Right kidney (tissue), 1 donor: Measurements from ENCODE around the gene GGN.
A peak's percentile ranks its signal among the peaks of the same experiment; 100 is the strongest.
"Not testable (repeated sequence)": the region's sequence is repeated elsewhere in the genome, so short reads cannot be mapped to it uniquely, and the experiment has no call there.

Experiments
- DNase-seq: peaks from one replicate; pipeline ENCODE4 v3.0.0-alpha.2; 2016

GGN gene

GRCh38 chr19:38386971-38387549 lies 774 bp downstream of the GGN start:
- peak; percentile 56 for DNase-seq

- peak; percentile 57 for DNase-seq
Measured at GRCh38 chr19:38386300-38386970, 1.4 kb downstream of the GGN start.

- DNase-seq: no peak
Measured at GRCh38 chr19:38385804-38386257, 2.0 kb downstream of the GGN start.

GRCh38 chr19:38385057-38385803 lies 2.6 kb downstream of the GGN start:
- DNase-seq: peak; percentile 26

GRCh38 chr19:38384209-38385027 lies 3.4 kb downstream of the GGN start:
- DNase-seq: no peak

GRCh38 chr19:38383743-38384142 lies 4.1 kb downstream of the GGN start:
- DNase-seq: no peak

- no peak for DNase-seq
Measured at GRCh38 chr19:38383184-38383583, 4.7 kb downstream of the GGN start.

- DNase-seq: no peak
Measured at GRCh38 chr19:38381138-38381537, 6.7 kb downstream of the GGN start.

GRCh38 chr19:38378866-38379265 lies 9.0 kb downstream of the GGN start:
- no peak for DNase-seq

GRCh38 chr19:38377052-38377451 lies 10.8 kb downstream of the GGN start:
- no peak for DNase-seq

- no peak for DNase-seq
Measured at GRCh38 chr19:38376576-38376975, 11.3 kb downstream of the GGN start.

GRCh38 chr19:38375748-38376147 lies 12.1 kb downstream of the GGN start:
- DNase-seq: no peak

- no peak for DNase-seq
Measured at GRCh38 chr19:38375098-38375493, 12.7 kb downstream of the GGN start.

- peak; percentile 97 for DNase-seq
Measured at GRCh38 chr19:38374332-38375097, 13.3 kb downstream of the GGN start, which contains the start of gene PSMD8. Gene PSMD8, plus strand, starts transcription at chr19:38374571. Its CDS starts 31 bp downstream, at chr19:38374602.

- no peak for DNase-seq
Measured at GRCh38 chr19:38373907-38374331, 13.9 kb downstream of the GGN start.

- DNase-seq: no peak
Measured at GRCh38 chr19:38371081-38371480, 16.8 kb downstream of the GGN start.

- DNase-seq: no peak
Measured at GRCh38 chr19:38370299-38370698, 17.5 kb downstream of the GGN start.

- no peak for DNase-seq
Measured at GRCh38 chr19:38369584-38369983, 18.2 kb downstream of the GGN start.

- no peak for DNase-seq
Measured at GRCh38 chr19:38367041-38367440, 20.8 kb downstream of the GGN start.

GRCh38 chr19:38362946-38363688 lies 24.7 kb downstream of the GGN start:
- not testable (repeated sequence) for DNase-seq
